HepG2 (cell line): ENCODE measurements around the gene CST11. TPM values are rescaled to one million over a fixed set of nuclear protein-coding genes. Genes with fewer than 3 reads are reported as not detected.

Source experiments
- AHDC1 ChIP-seq: sonication (generic); formaldehyde crosslinking; IDR thresholded peaks from 2 replicates; pipeline ENCODE4 v1.5.1; 2020; ENCODE audit warnings: mild to moderate bottlenecking, missing genetic modification reagents, borderline replicate concordance
- BCL3 ChIP-seq: sonication (generic); formaldehyde crosslinking; IDR thresholded peaks from 2 replicates; pipeline ENCODE4 v1.5.1; 2020; ENCODE audit warnings: mild to moderate bottlenecking, missing genetic modification reagents, moderate library complexity
- CAMTA2 ChIP-seq: sonication (generic); formaldehyde crosslinking; IDR thresholded peaks from 2 replicates; pipeline ENCODE4 v1.4.0; 2020; ENCODE audit warnings: mild to moderate bottlenecking, missing genetic modification reagents, borderline replicate concordance
- CEBPG ChIP-seq: IDR thresholded peaks from 2 replicates; pipeline ENCODE4 v1.6.1; 2016
- CEBPZ ChIP-seq: IDR thresholded peaks from 2 replicates; pipeline ENCODE4 v1.6.1; 2012; ENCODE audit warnings: low read length, improper control_type of control experiment
- CREB3 ChIP-seq: sonication (generic); formaldehyde crosslinking; IDR thresholded peaks from 2 replicates; pipeline ENCODE4 v1.5.0; 2020; ENCODE audit warnings: missing genetic modification reagents
- MTA3 ChIP-seq: sonication (generic); formaldehyde crosslinking; IDR thresholded peaks from 2 replicates; pipeline ENCODE4 v1.4.0; 2020; ENCODE audit warnings: missing genetic modification reagents
- NCOA1 ChIP-seq: sonication (generic); formaldehyde crosslinking; IDR thresholded peaks from 2 replicates; pipeline ENCODE4 v1.9.0; 2021; ENCODE audit warnings: missing genetic modification reagents
- POLR2A ChIP-seq, 2 experiments: IDR thresholded peaks; 2 replicates each; pipeline ENCODE4 v1.6.1; 2011; ENCODE audit warnings: low read depth in 2 of 2, low read length in 2 of 2, mild to moderate bottlenecking in 1 of 2, moderate library complexity in 1 of 2; ENCODE audit not compliant: insufficient read depth in 1 of 2
- SIX1 ChIP-seq: sonication (generic); formaldehyde crosslinking; IDR thresholded peaks from 2 replicates; pipeline ENCODE4 v1.4.0; 2020; ENCODE audit warnings: missing genetic modification reagents, borderline replicate concordance
- ZBTB37 ChIP-seq: sonication (generic); formaldehyde crosslinking; IDR thresholded peaks from 2 replicates; pipeline ENCODE4 v1.4.0; 2020; ENCODE audit warnings: mild to moderate bottlenecking, missing genetic modification reagents
- ZNF605 ChIP-seq: sonication (generic); formaldehyde crosslinking; IDR thresholded peaks from 2 replicates; pipeline ENCODE4 v1.8.0; 2022; ENCODE audit warnings: mild to moderate bottlenecking, missing genetic modification reagents
- ZNF740 ChIP-seq: sonication (generic); formaldehyde crosslinking; IDR thresholded peaks from 2 replicates; pipeline ENCODE4 v1.4.0; 2020; ENCODE audit warnings: missing genetic modification reagents
- ZNF816 ChIP-seq: sonication (generic); formaldehyde crosslinking; IDR thresholded peaks from 2 replicates; pipeline ENCODE4 v1.8.0; 2022; ENCODE audit warnings: missing genetic modification reagents, mild to moderate bottlenecking, borderline replicate concordance
- polyA plus RNA-seq, 8 experiments: library from polyadenylated mRNA; depleted of rRNA in 3 of 8; stranded (reverse) in 7 of 8; unstranded in 1 of 8; fragments of >200 nt; fragmentation: Illumina TruSeq in 4 of 8; extraction: Trizol in 4 of 8; gene quantifications; 2 replicates each; pipeline versions ENCODE4 v1.2.1 to v1.2.3, GENCODE V29; 2011 to 2016; ENCODE audit warnings: low read depth in 4 of 8, missing spikeins in 1 of 8, mixed read lengths in 1 of 8; ENCODE audit not compliant: insufficient read depth in 1 of 8
- total RNA-seq, 5 experiments: library from RNA; depleted of rRNA; stranded (reverse); fragments of >200 nt; fragmentation: Illumina TruSeq; extraction: Trizol; gene quantifications; 2 replicates each; pipeline ENCODE4 v1.2.3, GENCODE V29; 2016; ENCODE audit warnings: low read depth in 1 of 5

The CST11 gene
- total and polyA plus RNA-seq, 2 of the 13 experiments (the other 11 are each of a cell fraction or from before 2014, with no cell fraction given) = not detected

GRCh38 chr20:23420943-23421931 is 31.4 kb downstream of the CST11 start, which contains the start of gene NAPB (continued):
- TF ChIP-seq AHDC1 = peak; percentile 70; the same call in 1 of the 2 replicates
- peak; percentile 75 to 96 for TF ChIP-seq POLR2A (IDR thresholded peaks at IDR 0.05; ENCODE audit: insufficient read depth in 1 of 2, low read depth in 2 of 2, low read length in 2 of 2)
- no peak for TF ChIP-seq CEBPZ
- TF ChIP-seq CEBPG (CRISPR knock-in tag) = peak; percentile 14; the same call in 1 of the 2 replicates
- peak; percentile 85 for TF ChIP-seq ZNF740 (CRISPR knock-in tag)
- peak; percentile 54 for TF ChIP-seq CAMTA2
- 0 out of 2 replicates have a peak, but pooled peaks have one; percentile 36 for TF ChIP-seq ZNF816 (CRISPR knock-in tag)
- no peak for TF ChIP-seq ZBTB37
- TF ChIP-seq CREB3 (CRISPR knock-in tag) = no peak
- TF ChIP-seq ZNF605 (CRISPR knock-in tag) = peak; percentile 61; the same call in 1 of the 2 replicates
- peak; percentile 85; the same call in 1 of the 2 replicates for TF ChIP-seq BCL3 (CRISPR knock-in tag)
- TF ChIP-seq MTA3 (CRISPR knock-in tag) = no peak
- TF ChIP-seq SIX1 (CRISPR knock-in tag) = 0 out of 2 replicates have a peak, but pooled peaks have one; percentile 37
- peak; percentile 70; the same call in 1 of the 2 replicates for TF ChIP-seq NCOA1 (CRISPR knock-in tag)
